OCI-LY1 (cell line): ENCODE results near the gene MLPH.

Experiments used
- CTCF ChIP-seq: fragments of 200-600 bp; sonication (generic), shearing (Covaris generic); IDR thresholded peaks from 2 replicates; pipeline ENCODE4 v1.5.1; 2017; ENCODE audit warnings: mild to moderate bottlenecking, antibody characterized with exemption, low read length, moderate library complexity, mixed read lengths
- EZH2 ChIP-seq: fragments of 200-600 bp; sonication (generic), shearing (Covaris generic); IDR thresholded peaks from 2 replicates; pipeline ENCODE4 v1.8.0; 2017; ENCODE audit warnings: borderline replicate concordance, mixed run types, mild to moderate bottlenecking, antibody characterized with exemption, low read length, moderate library complexity, mixed read lengths

GRCh38 chr2:237567276-237568029, 80.4 kb downstream of the MLPH start:
- TF ChIP-seq CTCF, result no peak
- no peak for TF ChIP-seq EZH2
